ENCODE measurements around the gene DNAI1. TPM values are rescaled to one million over a fixed set of nuclear protein-coding genes. Genes with fewer than 3 reads are reported as not detected.

The DNAI1 gene
- total and polyA plus RNA-seq, 12 donors: 0.09 to 0.28 (median 0.18) TPM; not detected in 9

GRCh38 chr9:34564617-34565016, 106.0 kb downstream of the DNAI1 start:
- Histone ChIP-seq H3K27ac (no peak overlapping the region), H3K4me1 (peaks cover 3 to 18% (median 16%) of the 10 kb centered on the region in 9 donors), H3K4me3 (no peak overlapping the region), H3K9me3 (peaks cover 0 to 4% (median 0%) of the 10 kb centered on the region in 11 donors), H3K36me3 (no peaks in the 10 kb centered on the region), H3K27me3 (peaks cover 0 to 15% (median 9%) of the 10 kb centered on the region in 7 donors)
- TF ChIP-seq CTCF (IDR thresholded peaks at IDR 0.05): no peak
- WGBS, 2 donors: 95 to 97% methylated on average over 16 of the region's 16 CpGs
- ATAC-seq: no peak
- DNase-seq: no peak
- intact Hi-C loops (cut with DNase I): no loop called here

GRCh38 chr9:34565856-34566255, 107.3 kb downstream of the DNAI1 start:
- Histone ChIP-seq H3K36me3 (no peaks in the 10 kb centered on the region), H3K9me3 (peaks cover 0 to 4% (median 0%) of the 10 kb centered on the region in 11 donors), H3K27me3 (peaks cover 0 to 13% (median 6%) of the 10 kb centered on the region in 7 donors), H3K4me3 (no peak overlapping the region), H3K4me1 (peaks cover 0 to 12% (median 3%) of the 10 kb centered on the region in 9 donors), H3K27ac (no peak overlapping the region)
- intact Hi-C loops (cut with DNase I): no loop called here
- DNase-seq (no peak), ATAC-seq (no peak)
- 68 to 75% methylated on average over 8 of the region's 8 CpGs for WGBS, 2 donors
- no peak for TF ChIP-seq CTCF (IDR thresholded peaks at IDR 0.05)

- Histone ChIP-seq H3K27me3 (peaks cover 0 to 13% (median 6%) of the 10 kb centered on the region in 7 donors), H3K36me3 (no peaks in the 10 kb centered on the region), H3K4me1 (peaks cover 0 to 8% (median 0%) of the 10 kb centered on the region in 9 donors), H3K9me3 (peaks cover 0 to 4% (median 0%) of the 10 kb centered on the region in 11 donors), H3K4me3 (no peak overlapping the region), H3K27ac (no peak overlapping the region)
- DNase-seq: no peak
- intact Hi-C loops (cut with DNase I): no loop called here
- TF ChIP-seq CTCF (IDR thresholded peaks at IDR 0.05): no peak
- WGBS, 2 donors: 52 to 70% methylated on average over 8 of the region's 8 CpGs
- no peak for ATAC-seq
Measured at GRCh38 chr9:34566322-34566721, 107.7 kb downstream of the DNAI1 start.

GRCh38 chr9:34566972-34567371, 108.4 kb downstream of the DNAI1 start:
- ATAC-seq: no peak
- peaks cover 0 to 4% (median 0%) of the 10 kb centered on the region in 11 donors for H3K9me3 ChIP-seq
- H3K4me1 ChIP-seq: peaks cover 0 to 7% (median 0%) of the 10 kb centered on the region in 9 donors
- no peak for TF ChIP-seq CTCF (IDR thresholded peaks at IDR 0.05)
- H3K4me3 ChIP-seq: no peak overlapping the region
- WGBS, 2 donors: 75 to 77% methylated on average over 6 of the region's 6 CpGs
- peaks cover 0 to 13% (median 6%) of the 10 kb centered on the region in 7 donors for H3K27me3 ChIP-seq
- H3K27ac ChIP-seq: no peak overlapping the region
- no peaks in the 10 kb centered on the region for H3K36me3 ChIP-seq
- DNase-seq: no peak
- intact Hi-C loops (cut with DNase I): no loop called here

All from heart right ventricle (tissue), 16 donors.